ENCODE data around the gene HNRNPCL2.
"Not testable (repeated sequence)": the region's sequence is repeated elsewhere in the genome, so short reads cannot be mapped to it uniquely, and the experiment has no call there.

The HNRNPCL2 gene
- 0 reads per million in 3 donors for total RNA-seq

DNA sequence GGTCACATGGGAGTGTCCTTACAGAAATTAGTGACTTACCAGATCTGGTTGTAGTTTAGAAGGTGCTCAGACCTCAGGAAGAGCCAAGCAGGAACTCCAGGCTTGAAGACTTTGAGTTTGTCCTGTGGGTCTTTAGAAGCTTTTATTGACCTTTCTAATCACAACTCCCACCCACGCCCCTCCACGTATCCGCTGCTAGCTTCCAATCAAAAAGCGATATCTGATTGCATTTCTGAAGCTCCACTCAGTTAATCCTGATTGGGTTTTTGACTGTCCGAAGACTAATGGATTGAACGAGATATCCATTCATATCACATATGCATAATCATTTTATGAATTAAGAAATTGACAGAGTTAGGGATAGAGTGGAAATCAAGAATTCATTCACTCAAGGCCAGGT, at the start of gene HNRNPCL2:
TSS of gene HNRNPCL2 (minus strand) at position 101 of the 400 bp plus-strand sequence. CDS start 454 bp downstream, outside the sequence.
- not testable (repeated sequence) for H3K4me3 ChIP-seq (ENCODE audit: insufficient read depth, low read depth, low read length, poor library complexity, severe bottlenecking); H3K9me3 ChIP-seq (ENCODE audit: control insufficient read depth, low read length); H3K4me1 ChIP-seq (ENCODE audit: control insufficient read depth, insufficient read depth, low read length, poor library complexity, severe bottlenecking); H3K27me3 ChIP-seq (replicated peaks; ENCODE audit: control insufficient read depth, insufficient read depth, low read length, poor library complexity, severe bottlenecking); H3K27ac ChIP-seq (ENCODE audit: insufficient read depth, low read length, poor library complexity, severe bottlenecking); DNase-seq; H3K36me3 ChIP-seq (ENCODE audit: control insufficient read depth, insufficient read depth, low read length)

DNA sequence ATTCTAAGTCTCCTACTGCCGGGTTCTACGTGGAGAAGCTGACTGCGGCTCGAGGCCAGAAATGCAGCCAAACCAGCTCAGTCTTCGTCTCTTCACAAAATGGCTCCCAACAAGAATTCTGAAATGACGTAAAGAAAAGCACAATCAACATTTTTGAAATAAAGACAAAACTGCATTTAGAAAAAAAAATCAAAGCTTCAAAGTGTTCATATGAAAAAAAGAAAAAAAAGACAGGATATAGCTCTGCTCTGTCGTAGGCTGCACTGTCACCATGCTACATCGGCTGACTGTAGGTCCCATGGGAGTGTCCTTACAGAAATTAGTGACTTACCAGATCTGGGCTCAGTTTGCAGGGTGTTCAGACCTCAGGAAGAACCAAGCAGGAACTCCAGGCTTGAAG, 48.9 kb upstream of the HNRNPCL2 start, which contains the start of gene HNRNPCL4:
TSS of gene HNRNPCL4 (minus strand) at position 101 of the 400 bp plus-strand sequence. CDS start 164 bp downstream, outside the sequence.
- not testable (repeated sequence) for H3K9me3 ChIP-seq (ENCODE audit: control insufficient read depth, low read length); H3K4me3 ChIP-seq (ENCODE audit: insufficient read depth, low read depth, low read length, poor library complexity, severe bottlenecking); DNase-seq; H3K27ac ChIP-seq (ENCODE audit: insufficient read depth, low read length, poor library complexity, severe bottlenecking); H3K4me1 ChIP-seq (ENCODE audit: control insufficient read depth, insufficient read depth, low read length, poor library complexity, severe bottlenecking); H3K27me3 ChIP-seq (replicated peaks; ENCODE audit: control insufficient read depth, insufficient read depth, low read length, poor library complexity, severe bottlenecking); H3K36me3 ChIP-seq (ENCODE audit: control insufficient read depth, insufficient read depth, low read length)

DNA sequence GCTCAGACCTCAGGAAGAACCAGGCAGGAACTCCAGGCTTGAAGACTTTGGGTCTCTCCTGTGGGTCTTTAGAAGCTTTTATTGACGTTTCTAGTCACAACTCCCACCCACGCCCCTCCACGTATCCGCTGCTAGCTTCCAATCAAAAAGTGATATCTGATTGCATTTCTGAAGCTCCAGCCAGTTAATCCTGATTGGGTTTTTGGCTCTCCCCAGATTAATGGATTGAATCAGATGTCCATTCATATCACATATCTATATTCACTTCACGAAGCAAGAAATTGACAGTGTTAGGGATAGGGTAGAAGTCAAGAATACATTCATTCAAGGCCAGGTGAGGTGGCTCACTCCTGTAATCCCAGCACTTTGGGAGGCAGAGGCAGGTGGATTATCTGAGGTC, 39.3 kb upstream of the HNRNPCL2 start, which contains the start of gene PRAMEF26:
TSS of gene PRAMEF26 (minus strand) at position 101 of the 400 bp plus-strand sequence. CDS start 2,914 bp downstream, outside the sequence.
- H3K4me1 ChIP-seq (ENCODE audit: control insufficient read depth, insufficient read depth, low read length, poor library complexity, severe bottlenecking); H3K27ac ChIP-seq (ENCODE audit: insufficient read depth, low read length, poor library complexity, severe bottlenecking); DNase-seq; H3K27me3 ChIP-seq (replicated peaks; ENCODE audit: control insufficient read depth, insufficient read depth, low read length, poor library complexity, severe bottlenecking); H3K36me3 ChIP-seq (ENCODE audit: control insufficient read depth, insufficient read depth, low read length); H3K9me3 ChIP-seq (ENCODE audit: control insufficient read depth, low read length); H3K4me3 ChIP-seq (ENCODE audit: insufficient read depth, low read depth, low read length, poor library complexity, severe bottlenecking): not testable (repeated sequence)

DNA sequence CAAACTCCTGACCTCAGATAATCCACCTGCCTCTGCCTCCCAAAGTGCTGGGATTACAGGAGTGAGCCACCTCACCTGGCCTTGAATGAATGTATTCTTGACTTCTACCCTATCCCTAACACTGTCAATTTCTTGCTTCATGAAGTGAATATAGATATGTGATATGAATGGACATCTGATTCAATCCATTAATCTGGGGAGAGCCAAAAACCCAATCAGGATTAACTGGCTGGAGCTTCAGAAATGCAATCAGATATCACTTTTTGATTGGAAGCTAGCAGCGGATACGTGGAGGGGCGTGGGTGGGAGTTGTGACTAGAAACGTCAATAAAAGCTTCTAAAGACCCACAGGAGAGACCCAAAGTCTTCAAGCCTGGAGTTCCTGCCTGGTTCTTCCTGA, 46.2 kb downstream of the HNRNPCL2 start, which contains the start of gene PRAMEF25:
TSS of gene PRAMEF25 (plus strand) at position 301 of the 400 bp plus-strand sequence. CDS start 2,920 bp downstream, outside the sequence.
- H3K4me1 ChIP-seq (ENCODE audit: control insufficient read depth, insufficient read depth, low read length, poor library complexity, severe bottlenecking); H3K36me3 ChIP-seq (ENCODE audit: control insufficient read depth, insufficient read depth, low read length); H3K27me3 ChIP-seq (replicated peaks; ENCODE audit: control insufficient read depth, insufficient read depth, low read length, poor library complexity, severe bottlenecking); H3K9me3 ChIP-seq (ENCODE audit: control insufficient read depth, low read length); H3K4me3 ChIP-seq (ENCODE audit: insufficient read depth, low read depth, low read length, poor library complexity, severe bottlenecking); H3K27ac ChIP-seq (ENCODE audit: insufficient read depth, low read length, poor library complexity, severe bottlenecking); DNase-seq: not testable (repeated sequence)

All from effector memory CD4-positive, alpha-beta T cell (primary cell).